HG02938 (cell line): ENCODE measurements around the gene TTC23.
"Not testable (repeated sequence)": the region's sequence is repeated elsewhere in the genome, so short reads cannot be mapped to it uniquely, and the experiment has no call there.

Experiments used
- ATAC-seq: cut with Tn5 transposase; IDR thresholded peaks from one replicate; pipeline ENCODE4 v1.9.1; 2021; ENCODE audit warnings: mild to moderate bottlenecking, moderate library complexity; ENCODE audit not compliant: unreplicated experiment

The TTC23 gene

DNA sequence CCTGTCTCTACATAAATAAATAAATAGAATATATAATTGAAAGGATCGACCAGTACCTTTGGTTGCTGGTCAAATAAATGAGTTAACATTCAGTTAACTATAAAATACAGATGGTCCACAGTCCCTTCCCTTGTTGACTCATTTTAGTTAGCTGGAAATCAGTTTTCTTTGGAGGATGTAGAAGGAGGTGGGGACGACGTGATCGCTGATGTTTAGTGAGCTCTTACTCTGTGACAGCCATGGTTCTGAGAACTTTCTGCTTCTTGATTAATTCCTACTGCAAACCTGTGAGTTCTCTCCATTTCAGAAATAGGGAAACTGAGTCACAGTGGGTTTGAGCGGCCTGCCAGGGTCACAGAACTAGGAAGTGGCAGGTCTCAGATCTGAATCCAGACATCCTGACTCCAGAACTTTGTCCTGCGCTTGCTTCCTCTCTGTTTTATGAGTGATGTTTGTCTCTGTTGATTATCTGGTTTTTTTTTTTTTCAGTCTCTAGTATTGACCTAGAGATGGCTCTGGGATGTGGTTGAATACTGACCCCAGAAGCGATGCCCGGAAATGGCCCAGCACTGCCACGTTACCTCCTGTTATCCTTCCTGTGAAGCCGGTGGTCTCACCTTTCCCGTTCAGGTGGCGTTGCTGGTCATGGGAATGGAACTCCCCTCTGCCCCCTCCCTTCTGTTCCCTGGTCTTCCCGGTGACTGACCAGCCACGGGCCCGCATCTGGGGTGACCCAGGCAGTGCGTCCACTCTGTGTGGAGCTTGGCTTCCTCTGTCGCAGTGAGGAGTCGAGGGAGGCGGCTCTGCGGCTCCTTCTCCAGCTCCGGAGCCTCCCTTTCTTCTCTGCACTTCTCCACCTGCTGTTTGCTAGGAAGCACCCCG lies 126.3 kb downstream of the TTC23 start:
- ATAC-seq, result no peak

DNA sequence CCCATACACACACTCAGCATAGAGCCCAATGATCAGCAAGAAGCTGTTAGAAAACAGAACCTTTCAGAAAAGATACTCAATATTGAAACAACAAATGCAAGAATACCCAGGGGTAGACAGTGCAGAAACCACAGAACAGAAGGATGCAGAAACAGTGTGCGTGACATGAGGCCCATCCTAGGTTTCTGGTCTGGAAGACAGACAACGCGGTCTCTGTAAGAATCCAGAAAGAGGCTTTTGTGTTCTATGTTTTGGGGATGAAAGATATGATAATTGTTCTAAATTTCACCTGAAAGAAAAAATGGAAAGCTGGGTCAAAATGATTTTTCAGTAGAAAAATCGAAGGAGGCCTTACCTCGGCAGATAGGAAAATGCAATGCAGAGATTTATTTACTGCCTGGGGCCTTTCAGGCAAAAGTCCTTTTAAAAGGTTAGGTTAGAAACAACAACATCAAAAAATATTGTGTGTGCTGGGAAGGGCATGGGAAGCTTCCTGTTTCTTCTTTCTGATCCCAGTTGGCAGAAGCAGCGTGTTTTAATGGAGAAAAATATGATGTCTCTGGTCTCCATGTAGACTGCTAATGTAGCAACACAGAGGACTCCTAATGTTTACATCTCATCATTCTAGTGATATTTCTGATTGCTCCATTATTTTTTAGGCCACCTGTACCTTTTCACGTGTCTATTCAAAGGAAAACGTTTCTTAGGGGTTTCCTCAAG lies 127.5 kb downstream of the TTC23 start:
- ATAC-seq, result no peak

DNA sequence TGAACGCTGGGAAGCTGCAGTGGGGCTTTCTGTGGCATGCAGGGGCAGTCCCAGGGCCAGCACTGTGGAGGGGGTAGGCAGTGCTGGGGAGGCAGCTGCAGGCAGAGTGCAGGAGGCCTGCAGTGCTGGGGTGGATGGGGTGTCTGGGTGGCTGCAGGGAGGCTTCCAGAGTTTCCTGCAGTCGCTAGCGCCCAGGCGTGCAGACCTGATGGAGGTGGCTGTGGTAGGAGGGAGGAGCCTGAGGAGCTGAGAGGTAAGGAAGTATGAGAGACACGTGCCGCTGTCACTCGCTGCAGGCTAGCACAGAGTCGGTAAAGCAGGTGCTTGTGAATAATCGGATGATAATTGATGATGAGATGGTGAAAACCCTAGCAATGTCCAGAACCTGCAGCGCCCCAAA lies 128.2 kb downstream of the TTC23 start:
- ATAC-seq, result no peak

DNA sequence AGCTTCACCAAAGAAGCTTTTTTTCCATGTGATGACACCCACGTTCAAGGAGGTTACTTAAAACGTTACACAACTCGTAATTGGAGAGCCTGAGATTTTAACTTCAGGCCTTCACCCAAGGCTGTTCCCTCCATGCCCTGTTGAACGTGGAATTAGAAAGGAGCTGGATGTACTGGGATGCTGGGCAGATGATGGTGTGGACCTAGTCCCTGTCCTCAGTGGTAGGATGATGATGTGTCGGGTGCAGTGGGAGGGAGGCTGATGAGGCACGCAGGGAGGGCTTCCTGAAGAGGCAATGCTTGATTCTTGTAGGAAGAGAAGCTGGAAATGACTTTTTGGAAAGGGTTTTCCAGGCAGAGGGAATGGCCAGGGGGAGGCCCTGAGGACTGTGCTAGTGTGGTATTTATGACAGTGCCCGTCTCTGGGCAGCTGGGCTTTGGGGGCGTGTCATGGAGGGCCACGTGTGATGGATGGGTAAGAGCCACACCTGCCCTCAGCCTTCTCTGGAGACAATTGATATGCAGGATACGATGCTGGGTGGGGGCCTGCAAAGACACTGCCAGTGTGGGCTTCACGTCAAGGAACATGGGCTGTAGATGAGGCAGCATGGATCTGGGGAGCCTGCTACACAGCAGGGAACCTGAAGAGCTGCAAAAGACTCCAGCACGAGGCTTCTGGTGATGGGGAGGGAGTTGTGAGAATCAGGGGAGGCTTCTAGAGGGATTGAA lies 129.2 kb downstream of the TTC23 start:
- no peak for ATAC-seq

DNA sequence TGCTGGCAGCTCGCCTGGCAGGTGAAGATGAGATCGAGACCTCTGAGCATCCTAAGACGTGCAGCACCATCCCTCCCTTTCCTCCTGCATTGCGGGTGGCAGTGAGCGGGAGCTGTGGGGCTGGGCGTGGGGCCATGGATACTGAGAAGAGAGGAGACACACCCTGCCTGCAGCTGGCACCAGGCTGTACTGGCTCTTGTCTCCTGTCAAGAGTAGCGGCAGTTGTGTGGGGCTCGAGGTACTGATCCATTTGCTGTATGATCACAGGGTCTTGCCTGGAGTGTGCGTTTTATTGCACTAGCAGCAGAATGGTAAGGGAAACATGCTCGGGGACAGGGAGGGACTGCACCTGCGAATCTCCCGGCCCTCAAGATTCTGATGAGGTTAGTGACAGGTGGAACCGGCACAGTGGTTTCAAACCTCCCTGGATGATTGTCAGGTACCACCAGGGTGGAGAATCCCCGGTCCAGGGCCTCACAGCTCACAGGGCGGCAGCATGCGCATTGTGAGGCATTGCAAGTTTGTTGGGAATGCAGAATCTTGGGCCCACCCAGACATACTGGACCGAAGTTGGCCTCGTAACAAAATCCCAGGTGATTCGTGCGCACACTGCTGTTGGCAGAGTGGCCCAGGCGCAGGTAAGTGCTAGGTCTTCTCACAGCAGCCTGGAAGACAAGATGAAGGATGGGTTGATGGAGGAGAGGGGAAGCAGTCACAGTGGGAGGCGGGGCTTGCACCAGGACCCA lies 130.4 kb downstream of the TTC23 start:
- ATAC-seq, result no peak

DNA sequence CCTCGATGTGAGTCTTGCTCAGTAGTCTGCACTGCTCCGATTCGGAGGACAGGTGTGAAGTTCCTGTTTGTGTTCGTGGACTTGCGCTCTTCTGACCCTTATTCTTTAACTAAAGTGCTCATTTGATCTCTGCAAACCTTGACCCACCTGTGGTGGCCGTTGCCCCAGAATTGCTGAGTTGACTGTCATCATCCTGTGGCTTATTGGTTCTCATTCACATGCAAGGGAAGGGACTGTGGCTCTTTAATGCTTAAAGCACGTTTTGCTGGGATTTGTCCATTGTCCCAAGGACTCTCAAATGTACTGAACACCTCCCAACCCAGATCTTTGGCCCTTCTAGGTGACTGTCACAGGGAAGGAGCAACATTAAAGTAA lies 131.1 kb downstream of the TTC23 start:
- ATAC-seq, result no peak

DNA sequence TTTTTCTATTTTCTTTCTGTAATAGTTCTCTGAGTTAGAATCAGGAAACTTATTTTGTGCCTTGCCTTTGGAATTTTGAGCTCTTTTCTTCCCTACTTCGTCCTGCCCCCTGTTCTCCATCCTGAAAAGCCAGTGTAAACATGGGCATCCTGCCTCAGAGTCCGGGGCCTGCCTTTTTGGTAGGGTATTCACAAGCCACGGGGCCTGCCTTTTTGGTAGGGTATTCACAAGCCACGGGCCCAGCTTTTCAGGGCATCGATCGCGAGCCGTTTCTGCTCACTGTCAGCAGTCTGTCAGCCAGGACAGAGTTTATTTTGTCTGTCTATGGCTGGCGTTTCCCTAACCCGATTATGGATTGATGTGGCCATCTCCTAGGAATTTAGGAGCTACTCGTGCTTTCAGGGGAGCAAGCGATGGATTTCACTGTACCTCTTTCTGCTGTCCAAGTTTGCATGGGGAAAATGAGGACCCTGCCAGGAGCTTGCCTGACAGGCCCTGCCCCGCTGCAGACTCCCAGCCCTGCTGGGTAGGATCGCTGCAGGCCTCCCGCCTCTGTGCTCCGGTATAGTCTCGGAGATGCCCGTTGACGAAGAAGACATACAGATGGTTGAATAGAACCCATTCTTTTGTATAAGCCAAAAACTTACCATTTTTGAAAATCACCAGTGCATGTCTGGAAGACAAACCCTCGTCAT lies 131.7 kb downstream of the TTC23 start:
- no peak for ATAC-seq

DNA sequence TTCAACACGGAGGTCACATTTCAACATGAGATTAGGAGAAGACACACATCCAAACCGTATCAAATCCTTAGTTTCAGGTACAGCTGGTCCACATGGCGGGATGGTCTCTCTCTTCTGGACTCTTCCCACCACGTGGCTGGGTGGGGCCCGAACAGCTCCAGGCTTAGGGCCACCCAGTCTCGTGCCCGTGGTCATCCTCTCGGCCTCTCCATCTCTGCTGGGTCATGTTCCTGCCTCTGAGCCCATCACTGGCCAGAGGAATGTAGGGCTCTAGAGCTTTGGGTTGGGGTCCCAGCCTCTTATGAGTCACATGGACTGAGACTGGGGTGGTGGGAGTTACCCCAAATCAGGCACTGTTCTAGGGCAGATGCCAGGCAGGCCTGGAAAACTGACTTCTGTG lies 132.3 kb downstream of the TTC23 start:
- no peak for ATAC-seq

DNA sequence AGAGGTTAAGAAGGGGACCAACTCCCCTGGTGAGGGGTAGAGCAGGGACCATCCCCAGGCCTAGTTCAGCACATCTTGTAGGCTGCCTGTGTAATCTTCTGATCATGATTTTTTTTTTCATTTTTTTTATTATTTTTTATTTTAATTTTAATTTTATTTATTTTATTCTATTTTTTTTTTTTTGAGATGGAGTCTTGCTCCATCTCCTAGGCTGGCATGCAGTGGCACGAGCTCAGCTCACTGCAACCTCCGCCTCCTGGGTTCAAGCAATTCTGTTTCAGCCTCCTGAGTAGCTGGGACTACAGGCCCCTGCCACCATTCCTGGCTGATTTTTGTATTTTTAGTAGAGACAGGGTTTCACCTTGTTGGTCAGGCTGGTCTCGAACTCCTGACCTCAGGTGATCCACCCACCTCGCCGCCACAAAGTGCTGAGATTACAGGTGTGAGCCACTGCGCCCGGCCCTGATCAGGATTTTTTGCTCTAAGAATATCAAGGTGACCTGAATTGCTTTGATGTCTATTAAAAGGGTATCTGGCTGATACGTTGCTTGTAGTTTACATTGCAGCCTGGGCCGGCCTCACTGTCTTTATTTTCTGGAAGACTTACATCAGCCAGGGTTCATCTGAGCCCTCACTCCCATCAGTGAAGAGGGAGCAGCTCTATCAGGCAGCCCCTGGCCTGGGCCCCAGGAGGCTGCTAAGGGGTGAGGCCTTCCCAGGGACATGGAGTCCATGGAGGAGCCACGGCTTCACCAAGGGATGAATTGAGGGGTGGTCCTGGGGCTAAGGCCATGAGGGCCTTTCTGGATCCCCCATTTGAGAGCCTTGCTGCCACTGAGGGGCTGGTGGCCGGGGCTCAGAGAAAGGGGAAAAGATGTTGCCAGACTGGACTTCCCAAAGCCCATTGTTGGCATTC lies 133.8 kb downstream of the TTC23 start:
- no peak for ATAC-seq

DNA sequence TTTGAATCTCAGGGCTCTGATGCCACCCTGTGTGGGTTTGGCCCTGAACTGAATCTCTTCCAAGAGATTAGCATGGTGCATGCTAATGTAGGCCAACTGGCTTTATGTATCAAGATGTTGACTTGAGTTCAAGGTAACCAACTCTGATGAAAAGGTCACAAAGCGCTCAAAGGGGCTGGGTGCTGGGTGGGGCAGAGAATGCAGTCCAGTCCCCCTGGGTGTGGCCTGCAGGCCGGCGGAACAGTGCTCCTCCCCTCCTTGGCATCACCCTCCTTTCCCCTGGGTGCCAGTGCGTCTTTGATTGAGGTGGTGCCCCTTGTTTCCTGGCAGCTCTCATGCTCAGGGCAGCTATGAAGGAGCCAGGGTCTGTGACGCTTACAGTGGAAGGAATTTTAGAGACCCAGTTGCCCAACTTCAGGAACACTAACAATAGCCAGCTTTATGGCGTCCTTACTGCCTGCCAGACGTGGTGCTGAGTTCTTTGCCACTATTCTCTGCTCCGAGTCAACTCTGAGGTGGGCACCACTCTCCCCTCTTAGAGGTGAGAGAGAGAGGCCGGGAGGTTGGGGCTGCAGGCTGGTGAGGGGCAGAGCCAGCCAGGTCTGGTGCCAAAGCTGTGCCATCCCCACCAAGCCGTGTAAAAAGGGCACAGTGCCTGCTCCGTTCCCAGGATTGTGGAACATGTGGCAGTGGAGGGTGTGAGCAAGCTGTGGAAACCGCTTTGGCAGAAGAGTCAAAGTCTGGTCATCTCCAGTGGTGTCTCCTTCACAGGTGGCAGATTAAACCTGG lies 134.7 kb downstream of the TTC23 start:
- no peak for ATAC-seq

DNA sequence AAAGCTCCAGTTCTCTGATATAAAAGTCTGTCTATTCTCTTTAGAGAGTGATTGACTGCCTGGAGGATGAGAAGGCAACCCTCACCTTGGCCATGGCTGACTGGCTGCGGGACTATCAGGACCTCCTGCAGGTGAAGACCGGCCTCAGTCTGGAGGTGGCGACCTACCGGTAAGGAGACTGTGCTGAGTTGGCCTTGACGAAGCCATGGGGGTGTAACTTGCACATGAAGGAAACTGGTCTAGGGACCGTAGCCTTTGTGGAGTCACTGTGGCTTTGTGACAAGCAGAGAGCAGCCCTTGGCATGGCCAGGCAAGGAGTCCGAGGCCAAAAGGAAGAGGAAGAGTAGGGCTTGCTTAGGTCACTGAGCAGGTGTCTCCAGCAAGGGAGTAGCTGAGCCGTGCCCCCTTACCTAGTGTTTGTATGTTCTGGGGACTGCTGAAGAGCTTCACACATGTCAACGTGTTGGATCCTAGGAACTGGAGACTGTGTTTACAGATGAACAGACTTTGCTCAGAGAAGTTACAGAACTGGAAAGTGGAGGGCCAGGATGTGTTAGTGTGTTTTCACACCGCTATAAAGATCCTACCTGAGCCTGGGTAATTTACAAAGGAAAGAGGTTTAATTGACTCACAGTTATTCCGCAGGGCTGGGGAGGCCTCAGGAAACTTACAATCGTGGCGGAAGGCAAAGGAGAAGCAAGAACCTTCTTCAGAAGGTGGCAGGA lies 135.7 kb downstream of the TTC23 start:
- no peak for ATAC-seq

DNA sequence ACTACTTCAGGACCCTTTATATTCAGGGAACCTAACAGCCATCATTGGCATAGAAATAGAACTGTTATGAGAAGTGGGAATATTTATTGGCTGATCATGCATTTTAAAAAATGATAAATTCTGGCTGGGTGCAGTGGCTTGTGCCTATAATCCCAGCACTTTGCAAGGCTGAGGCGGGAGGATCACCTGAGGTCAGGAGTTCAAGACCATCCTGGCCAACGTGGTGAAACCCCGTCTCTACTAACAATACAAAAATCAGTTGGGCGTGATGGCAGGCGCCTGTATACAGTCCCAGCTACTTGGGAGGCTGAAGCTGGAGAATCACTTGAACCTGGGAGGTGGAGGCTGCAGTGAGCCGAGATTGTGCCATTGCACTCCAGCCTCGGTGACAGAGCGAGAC lies 137.7 kb downstream of the TTC23 start:
- not testable (repeated sequence) for ATAC-seq

DNA sequence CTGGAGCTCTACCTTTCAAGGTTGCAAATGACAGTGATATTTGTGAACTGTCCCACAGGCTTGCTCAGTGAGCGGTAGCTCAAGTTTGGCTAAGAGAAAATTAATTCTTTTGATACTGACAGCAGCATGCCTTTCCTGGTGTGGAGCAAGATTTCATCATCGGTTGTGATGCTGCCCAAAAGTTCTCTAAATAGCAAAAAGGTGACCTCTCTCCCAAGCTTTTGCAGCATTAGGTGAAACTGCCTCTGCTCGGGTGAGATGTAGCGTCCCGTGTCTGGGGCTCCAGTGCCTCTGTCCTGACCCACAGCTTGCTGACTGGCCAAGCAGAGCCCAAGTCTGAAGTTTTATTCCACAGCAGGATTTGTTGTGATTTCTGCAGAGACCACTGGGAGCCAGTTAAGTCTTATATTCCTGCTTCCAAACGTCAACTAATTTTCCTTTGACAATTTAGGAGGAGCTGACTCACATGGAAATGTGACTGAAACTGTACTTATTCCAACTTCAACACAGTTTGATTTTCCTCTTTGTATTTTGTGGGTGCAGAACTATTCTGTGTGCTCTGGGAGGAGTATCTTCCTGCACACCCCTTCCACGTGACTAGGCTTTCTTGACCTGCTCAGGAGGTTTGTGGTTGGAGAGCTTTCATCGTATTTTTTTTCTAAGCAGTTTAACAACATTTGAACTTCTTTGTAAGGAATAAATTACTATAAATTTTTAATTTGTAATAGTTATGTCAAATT lies 138.6 kb downstream of the TTC23 start:
- ATAC-seq, result no peak

DNA sequence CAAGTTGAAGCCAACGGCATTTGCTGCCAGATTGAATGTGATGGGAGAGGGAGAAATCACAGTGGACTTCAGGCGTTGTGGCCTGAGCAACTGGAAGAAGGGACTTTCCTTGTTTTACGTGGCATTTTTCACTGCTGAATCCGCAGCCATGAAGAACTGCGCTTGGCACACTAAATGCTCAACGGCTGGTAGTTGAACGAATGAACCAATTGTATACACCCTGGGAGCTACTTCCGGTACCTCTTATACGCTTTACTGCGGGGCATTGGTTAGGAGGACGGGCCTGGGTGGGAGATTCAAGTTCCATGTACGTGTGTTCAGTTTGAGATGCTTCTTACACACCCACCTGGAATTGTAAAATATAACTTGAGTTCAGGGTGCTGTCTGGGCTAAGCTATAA lies 139.3 kb downstream of the TTC23 start:
- ATAC-seq, result no peak

DNA sequence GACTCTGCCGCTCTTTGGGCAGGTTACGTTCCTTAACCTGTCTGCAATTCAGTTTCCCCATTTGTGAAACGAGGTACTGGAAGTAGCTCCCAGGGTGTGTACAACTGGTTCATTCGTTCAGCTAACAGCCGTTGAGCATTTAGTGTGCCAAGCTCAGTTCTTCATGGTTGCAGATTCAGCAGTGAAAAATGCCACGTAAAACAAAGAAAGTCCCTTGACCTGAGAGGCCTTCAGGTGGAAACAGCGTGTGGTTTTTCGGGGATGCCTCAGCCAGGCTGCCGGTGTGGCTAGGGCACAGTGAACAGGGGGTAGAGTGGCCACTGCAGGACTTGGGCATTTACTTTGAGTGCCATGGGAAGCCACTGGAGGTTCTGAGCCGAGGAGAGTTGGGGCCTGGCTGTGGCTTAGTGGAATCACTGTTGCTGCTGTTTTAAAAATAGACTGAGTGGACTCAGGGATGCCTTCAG lies 139.8 kb downstream of the TTC23 start:
- no peak for ATAC-seq

DNA sequence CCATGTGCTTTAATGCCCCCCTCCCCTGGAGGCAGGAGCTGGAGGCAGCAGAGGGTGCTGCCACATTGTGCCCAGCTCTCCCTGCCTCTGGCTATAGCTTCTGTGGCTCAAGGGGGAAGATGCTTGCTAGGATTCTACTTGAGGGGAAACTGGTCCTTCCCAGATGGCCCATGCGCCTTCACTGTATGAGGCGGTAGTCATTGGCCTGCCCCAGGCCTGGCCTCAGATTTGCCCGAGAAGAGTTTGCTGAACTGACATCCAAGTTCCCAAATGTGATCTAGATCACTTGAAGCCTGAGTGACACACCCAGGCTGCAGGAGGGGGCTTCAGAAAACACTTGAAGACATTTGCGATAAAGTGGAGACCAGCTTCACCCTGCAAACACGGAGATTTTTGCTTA lies 140.4 kb downstream of the TTC23 start:
- ATAC-seq, result no peak
